IMR-90 (cell line): ENCODE data around the gene SEMA4D. TPM values are rescaled to one million over a fixed set of nuclear protein-coding genes. Genes with fewer than 3 reads are reported as not detected.

Source experiments
- ATAC-seq: fragments of 200-7000 bp; cut with Tn5 transposase; 2 replicates; pipeline ENCODE4 v1.9.1; 2020; ENCODE audit warnings: low read depth, mild to moderate bottlenecking, moderate library complexity
- BruUV-seq: library from RNA; stranded (reverse); fragments of 400-500 nt; replicated peaks from 2 replicates; lab custom pipeline; 2021; lab: Mats Ljungman, UMichigan
- CTCF ChIA-PET: fragments of 300-600 bp; formaldehyde crosslinking; extraction: SDS; loops from one replicate; lab custom pipeline; 2021; ENCODE audit warnings: antibody characterized with exemption; lab: Yijun Ruan, JAX
- POLR2A ChIA-PET: fragments of 300-600 bp; sonication (Branson Sonifier 250); formaldehyde crosslinking; loops from one replicate; lab custom pipeline; 2022; ENCODE audit warnings: antibody characterized with exemption; ENCODE audit not compliant: unreplicated experiment; lab: Charles Lee
- DNase-seq: peaks from one replicate; pipeline ENCODE4 v3.0.0; 2013
- H2AFZ ChIP-seq: replicated peaks from 2 replicates; pipeline ENCODE3; 2013; ENCODE audit warnings: low read length, mild to moderate bottlenecking; ENCODE audit not compliant: poor library complexity
- H2AK5ac ChIP-seq: 2 replicates; pipeline ENCODE4 v1.6.1; 2013; ENCODE audit warnings: low read depth, low read length, inconsistent platforms
- H2AK9ac ChIP-seq: replicated peaks from 2 replicates; pipeline ENCODE3; 2013; ENCODE audit warnings: mild to moderate bottlenecking, low read depth, low read length, moderate library complexity; ENCODE audit not compliant: poor library complexity
- H2BK120ac ChIP-seq: 2 replicates; pipeline ENCODE4 v1.6.1; 2013; ENCODE audit warnings: low read depth, low read length, inconsistent platforms
- H2BK15ac ChIP-seq: 3 replicates; pipeline ENCODE4 v1.6.1; 2013; ENCODE audit warnings: low read depth, low read length, inconsistent platforms
- H2BK20ac ChIP-seq: 2 replicates; pipeline ENCODE4 v1.6.1; 2013; ENCODE audit warnings: low read depth, mild to moderate bottlenecking, inconsistent platforms, low read length, moderate library complexity
- H2BK5ac ChIP-seq: 2 replicates; pipeline ENCODE4 v1.6.1; 2013; ENCODE audit warnings: mild to moderate bottlenecking, low read depth, low read length, inconsistent platforms; ENCODE audit not compliant: poor library complexity, severe bottlenecking
- H3K14ac ChIP-seq: replicated peaks from 2 replicates; pipeline ENCODE4 v1.6.1; 2013; ENCODE audit warnings: low read depth, low read length, inconsistent platforms
- H3K18ac ChIP-seq: 2 replicates; pipeline ENCODE4 v1.6.1; 2013; ENCODE audit warnings: low read depth, low read length, control low read depth
- H3K23ac ChIP-seq: 2 replicates; pipeline ENCODE4 v1.6.1; 2013; ENCODE audit warnings: low read depth, low read length, inconsistent platforms
- H3K27ac ChIP-seq: 2 replicates; pipeline ENCODE4 v1.5.1; 2013; ENCODE audit warnings: mild to moderate bottlenecking, control low read depth, low read length; ENCODE audit not compliant: insufficient read depth
- H3K27me3 ChIP-seq: 2 replicates; pipeline ENCODE4 v1.6.1; 2013; ENCODE audit warnings: low read length; ENCODE audit not compliant: control insufficient read depth, insufficient read depth
- H3K36me3 ChIP-seq: 2 replicates; pipeline ENCODE4 v1.6.1; 2013; ENCODE audit warnings: low read length, mixed read lengths; ENCODE audit not compliant: control insufficient read depth, insufficient read depth
- H3K4ac ChIP-seq: 2 replicates; pipeline ENCODE4 v1.6.1; 2013; ENCODE audit warnings: low read depth, low read length, inconsistent platforms
- H3K4me1 ChIP-seq: 2 replicates; pipeline ENCODE4 v1.6.1; 2013; ENCODE audit warnings: low read length, mixed read lengths; ENCODE audit not compliant: control insufficient read depth, insufficient read depth
- H3K4me2 ChIP-seq: 2 replicates; pipeline ENCODE4 v1.6.1; 2013; ENCODE audit warnings: low read depth, mild to moderate bottlenecking, control low read depth, low read length, moderate library complexity
- H3K4me3 ChIP-seq: 2 replicates; pipeline ENCODE4 v1.5.1; 2013; ENCODE audit warnings: low read depth, mild to moderate bottlenecking, control low read depth, low read length, moderate library complexity; ENCODE audit not compliant: insufficient read depth
- H3K56ac ChIP-seq: 2 replicates; pipeline ENCODE4 v1.6.1; 2013; ENCODE audit warnings: low read length, inconsistent platforms; ENCODE audit not compliant: insufficient read depth; ENCODE audit errors: extremely low read depth
- H3K79me1 ChIP-seq, 2 experiments: 2 replicates each; pipeline ENCODE4 v1.6.1; 2013; ENCODE audit warnings: low read length in 2 of 2, inconsistent platforms in 1 of 2, low read depth in 1 of 2
- H3K9ac ChIP-seq: 2 replicates; pipeline ENCODE4 v1.6.1; 2013; ENCODE audit warnings: low read depth, low read length, control low read depth
- H3K9me1 ChIP-seq: 2 replicates; pipeline ENCODE4 v1.6.1; 2013; ENCODE audit warnings: low read length, inconsistent platforms; ENCODE audit not compliant: insufficient read depth
- H3K9me3 ChIP-seq: 2 replicates; pipeline ENCODE4 v1.6.1; 2013; ENCODE audit warnings: low read length; ENCODE audit not compliant: control insufficient read depth, insufficient read depth
- H4K20me1 ChIP-seq: 2 replicates; pipeline ENCODE4 v1.6.1; 2013; ENCODE audit warnings: low read length, inconsistent platforms; ENCODE audit not compliant: insufficient read depth
- H4K5ac ChIP-seq: 2 replicates; pipeline ENCODE4 v1.6.1; 2013; ENCODE audit warnings: mild to moderate bottlenecking, low read depth, low read length, control low read depth
- H4K8ac ChIP-seq, 2 experiments: 2 replicates each; pipeline ENCODE4 v1.6.1; 2013; ENCODE audit warnings: low read depth in 2 of 2, low read length in 2 of 2, control low read depth in 1 of 2, inconsistent platforms in 1 of 2
- H4K91ac ChIP-seq: 2 replicates; pipeline ENCODE4 v1.6.1; 2013; ENCODE audit warnings: low read depth, low read length, inconsistent platforms; ENCODE audit not compliant: insufficient read depth
- CEBPB ChIP-seq: IDR thresholded peaks from 2 replicates; pipeline ENCODE4 v1.6.1; 2012; ENCODE audit warnings: low read depth, low read length, improper control_type of control experiment
- RCOR1 ChIP-seq: IDR thresholded peaks from 2 replicates; pipeline ENCODE4 v1.6.1; 2012; ENCODE audit warnings: mild to moderate bottlenecking, low read length, improper control_type of control experiment; ENCODE audit not compliant: insufficient replicate concordance
- WGBS, 2 experiments: methylation state at CpG; one replicate each; pipeline versions ENCODE4 v1.1.5 to v1.1.7; 2013; ENCODE audit warnings: missing lambda C conversion rate in 2 of 2; ENCODE audit not compliant: insufficient read length in 1 of 2; ENCODE audit errors: extremely low coverage in 2 of 2; 5-methylcytosine and 5-hydroxymethylcytosine counted together
- dilution Hi-C: fragments of 300-500 bp; cut with HindIII; formaldehyde crosslinking; loops from one replicate; pipeline ENCODE4 v1.14.3; 2018; ENCODE audit warnings: low sequenced_read_pairs; ENCODE audit not compliant: unreplicated experiment
- in situ Hi-C: fragments of 300-500 bp; cut with MboI; formaldehyde crosslinking; loops from 3 replicates; pipeline ENCODE4 v1.14.3; 2019; ENCODE audit warnings: low sequenced_read_pairs, inconsistent platforms, mixed read lengths
- intact Hi-C: fragments of 100-400 bp; cut with micrococcal nuclease; formaldehyde crosslinking; loops from 2 replicates; pipeline ENCODE4 v1.10.0; 2022
- polyA plus RNA-seq, 3 experiments: library from polyadenylated mRNA; depleted of rRNA; stranded (reverse); fragments of >200 nt; gene quantifications; 2 replicates each; pipeline ENCODE4 v1.2.3, GENCODE V29; 2012; ENCODE audit warnings: low replicate concordance in 1 of 3
- total RNA-seq: library from RNA; depleted of rRNA; stranded (reverse); fragments of >200 nt; gene quantifications from 2 replicates; pipeline ENCODE4 v1.2.3, GENCODE V29; 2012

SEMA4D gene
- total and polyA plus RNA-seq, 2 of the 4 experiments (the other 2 are of a cell fraction), result 0.90 to 1.5 TPM

- Histone ChIP-seq H2BK120ac (no peak overlapping the region; the same call in 1 of the 2 replicates), H2AK5ac (no peak overlapping the region), H3K18ac (no peak overlapping the region; the same call in 1 of the 2 replicates), H4K5ac (no peak overlapping the region), H3K56ac (no peak overlapping the region), H2AK9ac (no peak overlapping the region), H3K9ac (no peak overlapping the region), H3K27ac (no peak overlapping the region), H2AFZ (no peak overlapping the region), H3K9me1 (no peaks in the 10 kb centered on the region), H3K79me1 (no peaks in the 10 kb centered on the region), H3K4ac (no peak overlapping the region; the same call in 1 of the 2 replicates), H3K4me2 (no peak overlapping the region), H3K23ac (no peak overlapping the region), H4K8ac (no peak overlapping the region), H3K14ac (no peak overlapping the region), H3K9me3 (peaks cover 7% of the 10 kb centered on the region), H2BK5ac (no peak overlapping the region), H2BK15ac (no peak overlapping the region), H2BK20ac (0 out of 2 replicates have a peak overlapping the region, but pooled peaks have one; percentile 3), H3K36me3 (no peaks in the 10 kb centered on the region), H3K27me3 (no peaks in the 10 kb centered on the region), H3K4me3 (no peak overlapping the region), H3K4me1 (peaks cover 4% of the 10 kb centered on the region; the same call in 1 of the 2 replicates), H4K20me1 (no peaks in the 10 kb centered on the region), H4K91ac (no peak overlapping the region)
- TF ChIP-seq RCOR1 (no peak), CEBPB (no peak)
- ATAC-seq (no peak), DNase-seq (no peak)
- no TSS peak for BruUV-seq
- ChIA-PET POLR2A (no interaction called here), CTCF (interaction anchor here (0.9 kb wide), 1 partner anchor 139 kb away, joined by 4 read pairs; no protein-coding TSS in a partner anchor)
- dilution Hi-C loops, result no loop called here
- in situ Hi-C loops, result no loop called here
- WGBS, 2 experiments, result no CpG with 5 or more reads among the region's 4 CpGs
- intact Hi-C loops, result no loop called here
Measured at GRCh38 chr9:89409466-89409865, 88.4 kb downstream of the SEMA4D start.
